Transverse colon (tissue), 3 donors: ENCODE results near the gene FBXL12.

ENCODE experiments used
- POLR2A ChIP-seq: fragments of 450-650 bp; IDR thresholded peaks from one replicate; pipeline ENCODE4 v1.6.1; 2016; ENCODE audit warnings: antibody characterized with exemption, mild to moderate bottlenecking, moderate library complexity
- TF ChIP-seq, protein P1 (sequence below), 5 experiments: fragments of 200-600 bp in 3 of 5; fragments of 450-650 bp in 2 of 5; sonication (generic) in 3 of 5; IDR thresholded peaks; 1 replicate in 2 of 5; 2 replicates in 3 of 5; pipeline ENCODE4 v1.5.1; 2016 to 2017; ENCODE audit warnings: antibody characterized with exemption in 5 of 5, inconsistent platforms in 3 of 5, mild to moderate bottlenecking in 2 of 5, moderate library complexity in 1 of 5

- TF ChIP-seq, protein P1, sequence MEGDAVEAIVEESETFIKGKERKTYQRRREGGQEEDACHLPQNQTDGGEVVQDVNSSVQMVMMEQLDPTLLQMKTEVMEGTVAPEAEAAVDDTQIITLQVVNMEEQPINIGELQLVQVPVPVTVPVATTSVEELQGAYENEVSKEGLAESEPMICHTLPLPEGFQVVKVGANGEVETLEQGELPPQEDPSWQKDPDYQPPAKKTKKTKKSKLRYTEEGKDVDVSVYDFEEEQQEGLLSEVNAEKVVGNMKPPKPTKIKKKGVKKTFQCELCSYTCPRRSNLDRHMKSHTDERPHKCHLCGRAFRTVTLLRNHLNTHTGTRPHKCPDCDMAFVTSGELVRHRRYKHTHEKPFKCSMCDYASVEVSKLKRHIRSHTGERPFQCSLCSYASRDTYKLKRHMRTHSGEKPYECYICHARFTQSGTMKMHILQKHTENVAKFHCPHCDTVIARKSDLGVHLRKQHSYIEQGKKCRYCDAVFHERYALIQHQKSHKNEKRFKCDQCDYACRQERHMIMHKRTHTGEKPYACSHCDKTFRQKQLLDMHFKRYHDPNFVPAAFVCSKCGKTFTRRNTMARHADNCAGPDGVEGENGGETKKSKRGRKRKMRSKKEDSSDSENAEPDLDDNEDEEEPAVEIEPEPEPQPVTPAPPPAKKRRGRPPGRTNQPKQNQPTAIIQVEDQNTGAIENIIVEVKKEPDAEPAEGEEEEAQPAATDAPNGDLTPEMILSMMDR (IDR thresholded peaks at IDR 0.05), result peak in 2 of 5 experiments; percentile 18
- no peak for TF ChIP-seq POLR2A
These were observed 29.2 kb upstream of the FBXL12 start for GRCh38 chr19:9848060-9848459.
